Hematopoietic multipotent progenitor cell treated with erythropoietin and hydrocortisone succinate and interleukin-3 and kit ligand, for 6 days (in vitro differentiated cells): ENCODE data around the gene GALNT9.

ENCODE experiments used
- DNase-seq: peaks from one replicate; pipeline ENCODE4 v3.0.0-alpha.2; 2015

GALNT9 gene

DNA sequence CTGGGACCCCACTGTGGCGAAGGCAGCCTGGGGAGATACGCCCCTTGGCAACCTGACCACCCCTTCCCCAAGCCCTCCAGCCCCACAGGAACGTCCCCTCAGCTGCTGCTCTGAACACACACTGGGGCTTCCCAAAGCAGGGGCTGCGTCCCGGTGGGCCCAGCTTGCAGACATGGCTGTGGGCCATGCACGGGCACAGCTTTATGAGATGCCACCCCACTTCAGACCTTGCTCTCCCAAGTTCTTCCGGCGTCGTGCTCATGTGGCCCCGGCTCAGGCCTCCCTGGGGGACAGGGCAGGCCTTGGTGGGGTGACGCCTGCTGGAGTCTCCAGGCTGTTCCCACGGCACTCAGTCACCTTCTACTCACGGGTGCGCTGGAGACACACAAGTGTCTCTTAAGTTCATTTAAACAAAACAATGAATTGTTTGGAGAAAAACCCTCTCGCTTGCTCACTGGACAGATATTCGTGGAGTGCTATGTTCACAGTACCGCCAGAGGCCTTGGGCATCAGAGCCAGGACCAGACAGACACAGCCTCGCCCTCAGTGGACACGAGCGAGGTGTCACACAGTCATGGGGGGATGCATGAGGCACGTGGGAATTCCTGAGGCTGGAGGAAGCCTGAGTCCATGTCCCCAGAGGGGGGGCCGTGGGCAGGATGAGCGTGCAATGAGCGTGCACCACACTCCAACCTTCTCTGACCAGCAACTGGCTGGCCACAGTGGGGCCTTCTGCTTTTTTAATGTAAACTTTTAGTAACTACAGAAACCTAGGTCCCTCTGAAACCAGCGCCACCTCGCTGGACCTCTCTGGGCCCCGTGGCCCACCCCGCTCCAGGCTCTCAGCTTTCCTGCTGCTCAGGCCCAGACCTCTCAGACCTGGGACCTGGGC is 4.3 kb downstream of the GALNT9 start:
- no peak for DNase-seq

- no peak for DNase-seq
Observed at GRCh38 chr12:132324173-132324572, 5.2 kb downstream of the GALNT9 start.

DNA sequence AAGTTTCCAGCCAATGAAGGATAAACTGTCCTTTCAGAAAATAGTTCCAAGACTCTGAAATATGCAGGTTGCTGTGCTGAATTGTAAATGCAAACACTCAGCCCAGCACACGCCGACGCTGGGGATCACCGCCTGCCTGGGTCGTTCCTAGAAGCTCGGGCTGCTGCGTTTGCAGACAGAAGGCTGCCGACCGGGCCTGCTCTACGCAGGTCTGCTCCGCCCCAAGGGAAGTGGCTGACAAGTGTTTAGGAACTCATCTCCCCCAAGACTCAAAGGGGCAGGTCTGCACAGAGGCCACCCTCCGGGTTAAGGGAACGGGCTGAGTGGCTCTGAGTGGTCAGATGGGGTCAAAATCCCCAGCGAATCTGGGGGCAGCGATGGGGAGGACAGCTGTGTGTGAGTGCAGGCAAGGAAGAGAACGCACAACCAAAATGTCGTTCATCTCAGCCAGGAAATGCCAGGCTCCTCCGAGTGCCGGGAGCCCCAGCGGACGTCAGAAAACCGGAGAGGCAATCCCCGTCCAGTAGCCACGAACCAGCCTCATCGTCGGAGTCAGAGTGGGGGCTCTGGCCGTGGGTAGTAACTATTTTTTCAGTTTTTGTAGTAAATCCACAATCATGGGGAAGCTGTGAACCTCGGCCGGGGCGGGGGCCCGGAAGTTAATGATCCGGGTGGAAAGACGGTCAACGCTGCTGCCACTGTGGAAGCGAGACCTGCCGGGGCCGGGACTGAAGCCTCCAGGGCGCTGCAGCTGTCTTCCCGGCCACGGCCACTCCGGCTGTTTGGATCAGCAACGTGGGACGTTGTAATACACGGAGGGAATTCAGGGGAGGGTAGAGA is 6.0 kb downstream of the GALNT9 start:
- no peak for DNase-seq

GRCh38 chr12:132322206-132323132 is 6.9 kb downstream of the GALNT9 start:
- no peak for DNase-seq

DNA sequence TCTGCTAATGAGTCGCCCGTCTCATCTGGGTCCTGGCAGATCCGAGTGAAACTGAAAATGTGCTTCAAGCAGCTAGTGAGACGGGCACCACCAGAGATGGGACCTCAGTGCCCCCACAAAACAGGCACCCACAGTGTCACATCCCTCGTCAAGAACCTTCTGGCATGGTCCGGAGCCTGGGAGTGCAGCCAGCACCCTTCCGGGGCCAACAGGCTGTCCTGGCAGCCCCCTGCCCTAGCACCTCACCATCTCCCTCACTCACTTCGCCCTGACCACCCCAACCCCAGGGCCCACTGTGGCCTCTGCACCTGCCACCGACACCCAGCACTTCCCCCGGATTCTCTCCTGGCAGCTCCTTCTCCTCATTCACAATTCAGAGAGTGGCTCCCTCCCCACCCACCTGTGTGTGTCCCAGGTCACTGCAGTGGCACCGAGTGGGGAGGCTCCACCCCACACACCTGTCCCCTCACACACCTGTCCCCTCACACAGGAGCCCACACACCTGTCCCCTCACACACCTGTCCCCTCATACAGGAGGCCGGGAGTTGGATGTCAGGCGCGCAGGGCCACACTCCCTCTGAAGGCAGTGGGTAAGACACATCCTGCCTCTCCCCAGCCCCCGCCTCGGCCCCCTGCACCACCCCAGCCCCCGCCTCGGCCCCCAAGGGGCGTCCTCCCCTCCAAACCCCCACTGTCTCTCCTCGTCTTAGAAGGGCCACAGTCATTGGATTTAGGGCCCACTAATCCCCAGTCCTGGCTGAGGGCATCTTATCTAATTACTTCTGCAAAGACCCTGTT is 7.9 kb downstream of the GALNT9 start:
- DNase-seq = no peak

- DNase-seq = no peak
Observed at GRCh38 chr12:132320767-132321211, 8.6 kb downstream of the GALNT9 start.

DNA sequence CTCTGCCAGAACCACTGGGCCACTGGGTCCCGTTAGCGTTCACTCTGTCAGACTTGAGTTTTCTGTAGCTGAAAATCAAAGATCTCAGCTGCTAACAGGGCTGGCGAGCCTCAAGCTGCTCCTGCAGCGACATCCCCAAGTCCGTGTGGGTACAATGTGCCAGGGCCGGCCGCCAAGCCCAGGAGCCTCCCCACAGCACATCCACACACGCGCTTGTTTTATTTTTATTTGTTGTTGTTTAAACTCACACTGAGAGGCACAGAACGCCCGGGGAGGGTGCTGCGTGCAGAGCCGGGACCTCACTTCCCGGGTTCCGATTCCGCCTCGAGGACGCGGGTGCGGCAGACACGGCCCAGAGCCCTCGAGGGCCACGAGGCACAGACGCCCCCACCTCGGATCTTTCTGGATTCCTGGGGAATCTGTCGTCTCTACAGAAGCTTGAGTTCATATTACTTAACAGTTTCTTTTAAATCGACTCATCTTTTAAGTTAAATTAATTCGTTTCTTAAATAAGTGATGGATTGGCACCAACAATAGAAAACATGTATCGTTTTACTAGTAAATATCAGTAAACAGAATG is 9.3 kb downstream of the GALNT9 start:
- DNase-seq = no peak

DNA sequence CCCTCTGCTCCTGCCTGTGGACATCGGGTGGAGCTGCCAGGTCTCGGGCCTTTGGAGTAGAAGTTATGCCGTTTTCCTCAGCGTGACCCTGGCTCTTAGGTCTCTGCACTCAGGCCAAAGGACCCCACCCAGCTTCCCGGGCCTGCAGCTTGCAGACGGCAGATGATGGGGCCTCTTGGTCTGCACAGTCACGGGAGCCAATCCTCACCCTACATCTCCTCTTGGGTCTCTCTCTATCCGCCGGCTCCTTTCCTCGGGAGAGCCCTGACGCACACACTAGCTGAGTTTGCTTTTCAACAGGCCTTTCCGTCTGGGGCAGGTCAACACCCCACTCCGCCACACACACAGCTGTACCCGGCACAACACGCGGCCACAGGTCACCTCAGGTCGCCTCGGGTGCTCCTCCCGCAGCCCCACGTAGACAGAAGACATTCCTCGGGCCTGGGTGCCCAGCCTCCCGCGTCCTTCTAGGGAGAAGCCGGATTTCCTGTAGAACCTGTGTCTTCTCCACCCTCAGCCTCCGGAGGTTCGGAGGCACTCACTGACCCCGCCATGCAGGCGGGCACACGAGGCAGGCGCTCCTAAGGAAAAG is 9.9 kb downstream of the GALNT9 start:
- no peak for DNase-seq

- no peak for DNase-seq
Observed at GRCh38 chr12:132318618-132319033, 10.8 kb downstream of the GALNT9 start.

DNA sequence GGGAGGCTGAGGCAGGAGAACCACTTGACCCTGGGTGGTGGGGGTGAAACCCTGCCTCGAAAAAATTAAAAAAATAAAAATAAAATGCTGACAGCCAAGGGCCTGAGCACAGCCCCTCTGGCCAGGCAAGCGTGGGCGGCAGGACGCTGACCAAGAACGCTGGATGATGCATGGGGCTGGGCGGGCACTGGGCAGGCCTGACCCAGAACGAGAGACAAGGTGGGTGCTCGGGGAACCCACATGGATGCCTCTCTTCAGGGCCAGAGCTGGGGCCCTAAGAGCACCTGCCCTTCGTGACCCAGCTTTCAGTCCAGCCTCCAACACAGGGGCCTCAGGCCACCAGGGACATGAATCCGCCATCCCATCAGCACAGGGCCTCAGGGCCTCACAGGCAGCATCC is 11.3 kb downstream of the GALNT9 start:
- DNase-seq = no peak

DNA sequence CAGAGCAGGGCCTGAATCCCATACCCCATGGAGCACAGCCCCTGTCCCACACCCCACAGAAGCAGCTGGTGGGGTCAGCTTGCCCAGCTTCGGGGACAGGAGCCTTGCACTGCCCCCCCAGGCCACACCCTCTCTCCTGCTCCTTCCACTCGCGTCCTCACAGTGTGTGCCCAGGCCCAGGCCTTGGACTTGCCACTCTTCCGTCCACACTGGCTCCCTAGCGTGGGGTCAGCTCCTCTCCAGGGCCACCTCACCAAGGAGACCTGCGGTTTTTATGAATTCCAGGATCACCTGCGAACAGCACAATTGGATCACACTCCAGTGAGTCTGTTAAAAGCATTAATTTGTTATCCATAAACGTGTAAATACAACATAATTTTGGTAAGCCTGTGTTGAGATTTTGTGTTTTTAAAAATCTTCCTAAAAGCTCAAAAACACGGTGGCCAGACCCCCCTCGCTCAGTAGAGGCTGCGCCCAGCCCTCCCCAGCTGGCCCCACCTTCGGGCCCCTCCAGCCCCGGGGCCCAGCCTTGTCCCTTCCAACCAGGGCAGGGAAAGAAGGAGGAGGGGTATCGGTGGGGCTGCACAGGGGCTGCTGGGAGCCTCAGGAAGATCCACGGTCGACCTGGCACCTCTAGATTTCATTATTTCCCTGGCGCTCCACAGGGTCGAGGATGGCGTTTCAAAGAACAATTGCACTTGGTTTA is 12.0 kb downstream of the GALNT9 start:
- no peak for DNase-seq

DNA sequence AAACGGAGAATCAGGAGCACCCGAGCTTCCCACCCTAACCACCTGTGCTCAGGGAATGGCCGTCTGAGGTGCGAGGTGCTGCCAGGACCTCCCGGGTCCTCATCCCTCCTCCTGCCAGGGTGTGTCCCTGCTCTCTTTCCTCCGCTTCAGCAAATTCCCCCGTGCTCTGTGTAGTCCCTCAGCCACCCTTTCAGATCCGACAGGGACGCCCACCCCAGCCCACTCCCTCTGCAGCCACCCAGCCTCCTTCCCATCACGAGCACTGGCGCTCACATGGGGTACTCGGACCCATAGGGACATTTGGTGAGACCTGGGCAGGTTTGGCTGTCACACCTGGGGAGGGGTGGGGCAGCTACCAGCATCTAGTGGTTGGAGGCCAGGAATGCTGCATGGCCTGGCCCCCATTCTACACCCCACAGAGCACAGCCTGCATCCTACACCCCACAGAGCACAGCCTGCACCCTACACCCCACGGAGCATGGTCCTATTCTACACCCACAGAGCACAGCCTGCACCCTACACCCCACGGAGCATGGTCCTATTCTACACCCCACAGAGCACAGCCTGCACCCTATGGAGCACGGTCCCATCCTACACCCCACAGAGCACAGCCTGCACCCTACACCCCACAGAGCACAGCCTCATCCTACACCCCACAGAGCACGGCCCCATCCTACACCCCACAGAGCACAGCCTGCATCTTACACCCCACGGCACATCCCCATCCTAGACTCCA is 12.7 kb downstream of the GALNT9 start:
- no peak for DNase-seq

- DNase-seq = no peak
Observed at GRCh38 chr12:132315951-132316350, 13.4 kb downstream of the GALNT9 start.

- DNase-seq = no peak
Observed at GRCh38 chr12:132315507-132315906, 13.9 kb downstream of the GALNT9 start.

DNA sequence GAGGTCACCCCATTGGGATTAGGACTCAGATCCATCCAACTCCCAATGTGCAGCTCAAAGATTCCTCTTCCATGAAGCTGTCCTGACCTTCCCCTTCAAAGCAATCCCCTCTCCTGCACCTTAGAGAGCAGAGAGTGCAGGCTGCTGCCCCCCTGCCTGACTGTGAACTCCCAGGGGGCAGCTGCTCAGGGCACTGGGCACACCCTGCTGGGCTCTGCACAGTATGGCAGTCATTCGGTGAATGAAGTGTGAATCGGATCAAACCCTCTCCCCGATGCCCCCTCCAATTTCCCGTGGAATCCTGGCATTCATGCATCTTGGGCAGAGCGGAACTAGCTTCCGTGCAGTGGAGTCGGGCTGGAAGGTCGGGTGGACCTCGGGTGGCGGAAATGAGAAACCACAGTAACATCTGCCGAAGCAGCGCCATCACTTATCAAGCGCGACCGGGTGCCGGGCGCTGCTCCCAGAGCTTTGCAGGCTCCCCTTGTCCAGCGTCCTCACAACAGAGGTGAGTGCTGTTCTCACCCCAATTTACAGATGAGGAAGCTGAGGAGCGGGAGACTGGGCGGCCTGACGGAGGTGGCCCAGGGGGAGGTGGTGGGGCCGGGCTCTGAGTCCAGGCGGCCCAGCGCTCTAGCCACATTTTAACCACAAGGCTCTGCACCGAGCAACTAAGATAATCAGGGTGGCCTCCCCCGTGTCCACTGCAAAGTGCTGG is 14.7 kb downstream of the GALNT9 start:
- no peak for DNase-seq

DNA sequence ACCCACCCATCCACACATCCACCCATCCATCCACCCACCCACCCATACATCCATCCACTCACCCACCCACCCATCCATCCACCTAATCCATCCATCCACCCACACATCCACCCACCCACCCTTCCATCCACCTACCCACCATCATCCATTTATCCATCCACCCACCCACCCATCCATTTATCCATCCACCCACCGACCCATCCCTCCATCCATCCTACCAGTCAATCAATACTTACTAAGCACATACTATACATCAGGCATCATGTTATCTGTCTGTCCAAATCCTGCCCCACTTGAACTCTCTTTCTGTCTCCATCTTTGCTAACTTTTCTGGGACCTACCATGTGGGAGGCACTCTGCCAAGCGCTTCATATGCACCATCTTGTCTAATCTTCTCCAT is 15.4 kb downstream of the GALNT9 start:
- DNase-seq = no peak

GRCh38 chr12:132313182-132313581 is 16.2 kb downstream of the GALNT9 start:
- DNase-seq = no peak

DNA sequence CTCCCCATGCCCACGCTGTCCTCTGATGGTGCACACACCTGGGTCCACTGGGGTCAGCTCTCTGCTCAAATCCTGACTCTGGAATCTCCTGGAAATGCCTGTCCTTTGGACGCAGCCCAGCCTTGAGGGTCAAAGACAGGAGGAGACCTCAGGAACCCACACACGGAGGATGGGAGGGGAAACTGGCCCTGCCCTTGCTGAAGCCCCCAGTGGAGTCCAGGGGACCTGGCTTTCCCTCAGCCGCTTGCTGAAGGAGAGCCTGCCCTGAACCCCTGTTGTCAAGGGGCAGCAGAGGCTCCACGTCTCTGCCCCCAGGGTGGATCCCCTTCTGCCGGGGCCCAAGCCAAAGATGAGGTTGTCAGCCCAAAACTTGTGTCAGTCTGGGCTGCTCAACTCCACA is 16.9 kb downstream of the GALNT9 start:
- DNase-seq = no peak
